Peyer's patch (tissue), 4 donors: ENCODE data around the gene DHX38.

Experiments used
- CTCF ChIP-seq, 6 experiments: fragments of 450-650 bp in 4 of 6; fragments of 200-600 bp in 2 of 6; sonication (generic) in 1 of 6; IDR thresholded peaks; one replicate each; pipeline ENCODE4 v1.5.1; 2017 to 2019; ENCODE audit warnings: antibody characterized with exemption in 6 of 6, mild to moderate bottlenecking in 3 of 6, moderate library complexity in 1 of 6
- POLR2A ChIP-seq, 2 donors: fragments of 450-650 bp; IDR thresholded peaks; one replicate each; pipeline ENCODE4 v1.5.1; 2017; ENCODE audit warnings: antibody characterized with exemption in 2 of 2, mild to moderate bottlenecking in 2 of 2, moderate library complexity in 2 of 2

GRCh38 chr16:72108353-72109102 is 14.9 kb downstream of the DHX38 start:
- TF ChIP-seq CTCF (IDR thresholded peaks at IDR 0.05) = no peak
- TF ChIP-seq POLR2A (IDR thresholded peaks at IDR 0.05) = no peak
